ENCODE results near the gene CPNE7.

Gene CPNE7

DNA sequence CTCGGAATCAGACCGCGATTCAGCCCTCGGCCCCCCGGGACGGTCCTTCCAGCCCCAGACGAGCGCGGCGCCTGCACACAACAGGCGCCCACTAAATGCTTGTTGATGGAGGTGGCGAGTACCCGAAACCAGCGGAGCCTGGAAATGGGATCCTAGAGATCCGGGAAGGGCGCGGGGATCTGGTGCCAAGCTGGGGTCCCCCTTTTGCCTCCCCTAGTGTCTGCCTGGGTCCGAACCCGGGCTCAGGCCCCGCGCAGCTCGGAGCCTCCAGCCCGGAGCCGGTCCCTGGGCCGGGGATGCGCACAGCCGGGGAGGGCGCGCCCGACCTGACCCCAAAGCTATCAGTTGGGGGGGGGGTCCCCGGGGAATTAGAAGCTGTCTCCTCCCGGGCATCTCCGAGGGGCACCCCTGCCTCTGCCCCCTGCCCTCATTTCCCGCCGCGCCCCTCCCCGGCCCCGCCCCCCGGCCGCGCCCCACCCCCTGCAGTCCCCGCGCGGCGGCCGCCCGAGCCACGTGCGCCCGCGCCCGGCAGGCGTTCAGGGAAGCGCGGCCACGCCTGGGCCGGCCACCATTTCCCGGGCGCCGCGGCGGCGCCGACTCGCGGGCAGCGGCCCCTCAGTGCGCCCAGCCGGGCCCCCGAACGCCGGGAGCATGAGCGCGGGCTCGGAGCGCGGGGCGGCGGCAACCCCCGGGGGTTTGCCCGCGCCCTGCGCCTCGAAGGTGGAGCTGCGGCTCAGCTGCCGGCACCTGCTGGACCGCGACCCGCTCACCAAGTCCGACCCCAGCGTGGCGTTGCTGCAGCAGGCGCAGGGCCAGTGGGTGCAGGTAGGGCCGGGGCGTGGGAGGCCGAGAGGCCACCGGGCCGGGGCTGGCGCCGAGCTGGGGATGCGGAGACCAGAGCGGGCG, at the start of gene CPNE7:
Gene CPNE7 (plus strand): TSS at position 512 of the 906 bp plus-strand sequence. CDS start 140 bp downstream, at position 652.
- Histone ChIP-seq H3K9me3 (ENCODE audit: control insufficient read depth in 5 of 5, low read length in 5 of 5) (no peaks in the 10 kb centered on the region), H3K4me3 (ENCODE audit: low read depth in 1 of 5, low read length in 5 of 5) (peak within 1 kb of the TSS in 3 of 5 donors; percentile 7 to 50 (median 37)), H3K27ac (ENCODE audit: low read depth, low read length) (no peak within 1 kb of the TSS), H3K9ac (ENCODE audit: low read length in 5 of 5) (no peak within 1 kb of the TSS), H3K27me3 (ENCODE audit: control insufficient read depth in 5 of 5, insufficient read depth in 4 of 5, low read length in 5 of 5) (peaks cover 23 to 53% (median 38%) of the 10 kb centered on the region in 5 donors), H3K4me1 (ENCODE audit: control insufficient read depth in 5 of 5, insufficient read depth in 5 of 5, low read length in 5 of 5) (peaks cover 0 to 23% (median 16%) of the 10 kb centered on the region in 5 donors), H3K36me3 (ENCODE audit: control insufficient read depth in 5 of 5, insufficient read depth in 5 of 5, low read length in 5 of 5) (no peaks in the 10 kb centered on the region)

DNA sequence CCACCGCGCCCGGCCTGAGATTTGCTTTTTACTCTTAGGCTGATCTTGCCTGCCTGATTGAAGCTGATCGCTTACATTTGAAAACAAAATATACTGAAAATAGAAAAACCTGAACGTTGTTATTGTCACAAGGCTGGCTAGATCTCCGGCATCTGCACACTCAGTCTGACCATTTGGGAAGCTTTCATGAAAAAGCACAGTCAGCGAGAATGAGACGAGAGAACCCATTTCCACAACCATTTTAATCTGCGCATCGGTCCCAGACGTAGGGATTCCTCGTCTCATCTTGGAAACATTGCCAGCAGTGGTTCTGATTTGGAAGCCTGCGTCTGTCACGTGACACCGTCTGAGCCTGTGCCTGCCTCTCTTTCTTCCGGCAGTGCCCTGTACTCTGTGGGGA, 46.5 kb upstream of the CPNE7 start:
- H3K27me3 ChIP-seq (ENCODE audit: control insufficient read depth in 5 of 5, insufficient read depth in 4 of 5, low read length in 5 of 5), result no peaks in the 10 kb centered on the region
- H3K4me3 ChIP-seq (ENCODE audit: low read depth in 1 of 5, low read length in 5 of 5), result no peak overlapping the region
- peaks cover 6 to 98% (median 78%) of the 10 kb centered on the region in 5 donors for H3K36me3 ChIP-seq (ENCODE audit: control insufficient read depth in 5 of 5, insufficient read depth in 5 of 5, low read length in 5 of 5)
- H3K9ac ChIP-seq (ENCODE audit: low read length in 5 of 5), result no peak overlapping the region
- H3K27ac ChIP-seq (ENCODE audit: low read depth, low read length), result no peak overlapping the region
- no peaks in the 10 kb centered on the region for H3K9me3 ChIP-seq (ENCODE audit: control insufficient read depth in 5 of 5, low read length in 5 of 5)
- peaks cover 3 to 35% (median 8%) of the 10 kb centered on the region in 5 donors for H3K4me1 ChIP-seq (ENCODE audit: control insufficient read depth in 5 of 5, insufficient read depth in 5 of 5, low read length in 5 of 5)

DNA sequence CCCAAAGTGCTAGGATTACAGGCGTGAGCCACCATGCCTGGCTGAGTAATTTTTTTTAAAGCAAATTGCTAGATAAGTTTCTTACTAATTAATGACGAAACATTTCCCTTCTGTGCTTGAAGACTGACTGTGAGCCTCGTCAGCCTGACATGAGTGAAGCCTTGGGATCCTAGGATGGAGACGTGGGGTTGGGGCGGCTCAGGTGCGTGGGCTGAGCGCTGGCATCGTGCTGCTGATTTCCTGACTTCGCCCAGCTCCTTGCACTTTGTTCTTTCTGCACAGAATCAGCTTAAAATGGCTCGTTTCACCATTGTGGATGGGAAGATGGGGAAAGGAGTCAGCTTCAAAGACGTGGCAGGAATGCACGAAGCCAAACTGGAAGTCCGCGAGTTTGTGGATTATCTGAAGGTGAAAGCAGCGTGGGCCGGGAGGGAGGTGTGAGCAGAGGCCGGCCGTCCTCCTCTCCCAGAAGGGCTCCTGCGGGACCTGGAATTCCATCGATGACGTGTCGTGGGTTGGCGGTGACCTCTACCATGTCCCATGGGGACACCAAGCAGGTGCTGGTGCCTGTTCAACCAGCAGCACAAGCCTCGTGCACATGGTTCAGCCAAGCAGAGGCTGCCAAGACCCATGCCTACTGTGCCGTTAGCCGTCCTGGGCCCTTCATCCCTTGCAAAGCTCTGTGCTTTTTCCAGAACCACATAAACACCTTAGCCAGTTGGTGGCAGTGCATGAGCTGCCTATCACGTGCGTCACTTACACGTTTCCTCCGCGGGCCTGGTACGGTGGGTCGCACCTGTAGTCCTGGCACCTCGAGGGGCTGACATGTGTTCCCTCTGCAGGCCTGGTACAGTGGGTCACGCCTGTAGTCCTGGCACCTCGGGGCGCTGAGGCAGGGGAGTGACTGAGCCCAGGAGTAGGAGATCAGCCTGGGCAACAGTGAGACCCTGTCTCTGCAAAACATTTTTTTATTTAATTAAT, 44.9 kb upstream of the CPNE7 start:
- Histone ChIP-seq H3K27me3 (ENCODE audit: control insufficient read depth in 5 of 5, insufficient read depth in 4 of 5, low read length in 5 of 5) (no peaks in the 10 kb centered on the region), H3K4me3 (ENCODE audit: low read depth in 1 of 5, low read length in 5 of 5) (no peak overlapping the region), H3K9me3 (ENCODE audit: control insufficient read depth in 5 of 5, low read length in 5 of 5) (no peaks in the 10 kb centered on the region), H3K36me3 (ENCODE audit: control insufficient read depth in 5 of 5, insufficient read depth in 5 of 5, low read length in 5 of 5) (peaks cover 6 to 97% (median 78%) of the 10 kb centered on the region in 5 donors), H3K9ac (ENCODE audit: low read length in 5 of 5) (no peak overlapping the region), H3K27ac (ENCODE audit: low read depth, low read length) (no peak overlapping the region), H3K4me1 (ENCODE audit: control insufficient read depth in 5 of 5, insufficient read depth in 5 of 5, low read length in 5 of 5) (peaks cover 3 to 37% (median 22%) of the 10 kb centered on the region in 5 donors)

DNA sequence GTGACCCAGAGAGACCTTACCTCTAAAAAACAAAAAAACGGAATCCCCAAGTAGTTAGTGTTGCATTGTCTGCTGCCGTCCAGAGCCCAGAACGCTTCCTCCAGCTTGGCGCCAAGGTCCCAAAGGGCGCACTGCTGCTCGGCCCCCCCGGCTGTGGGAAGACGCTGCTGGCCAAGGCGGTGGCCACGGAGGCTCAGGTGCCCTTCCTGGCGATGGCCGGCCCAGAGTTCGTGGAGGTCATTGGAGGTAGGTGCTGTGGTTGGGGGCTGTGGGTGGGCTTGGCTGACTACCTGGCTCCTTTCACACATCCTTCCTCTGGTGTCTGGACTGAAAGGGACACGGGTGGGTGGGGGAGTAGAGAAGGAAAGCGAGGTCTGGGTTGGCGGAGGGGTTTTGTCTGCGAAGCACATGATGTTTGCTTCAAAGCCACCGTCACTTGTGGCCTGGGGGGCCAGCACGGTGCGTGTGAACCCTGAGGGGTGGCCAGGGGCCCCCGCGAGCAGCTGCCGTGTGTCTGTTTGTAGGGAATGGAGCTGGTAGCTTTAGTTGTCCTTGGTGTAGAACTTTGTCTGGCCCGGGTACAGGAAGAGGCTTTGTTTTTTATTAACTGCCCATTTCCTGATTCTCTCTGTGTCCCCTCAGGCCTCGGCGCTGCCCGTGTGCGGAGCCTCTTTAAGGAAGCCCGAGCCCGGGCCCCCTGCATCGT, 43.6 kb upstream of the CPNE7 start:
- Histone ChIP-seq H3K4me1 (ENCODE audit: control insufficient read depth in 5 of 5, insufficient read depth in 5 of 5, low read length in 5 of 5) (peaks cover 3 to 37% (median 22%) of the 10 kb centered on the region in 5 donors), H3K9me3 (ENCODE audit: control insufficient read depth in 5 of 5, low read length in 5 of 5) (no peaks in the 10 kb centered on the region), H3K27ac (ENCODE audit: low read depth, low read length) (no peak overlapping the region), H3K27me3 (ENCODE audit: control insufficient read depth in 5 of 5, insufficient read depth in 4 of 5, low read length in 5 of 5) (no peaks in the 10 kb centered on the region), H3K36me3 (ENCODE audit: control insufficient read depth in 5 of 5, insufficient read depth in 5 of 5, low read length in 5 of 5) (peaks cover 5 to 91% (median 70%) of the 10 kb centered on the region in 5 donors), H3K9ac (ENCODE audit: low read length in 5 of 5) (no peak overlapping the region), H3K4me3 (ENCODE audit: low read depth in 1 of 5, low read length in 5 of 5) (no peak overlapping the region)

DNA sequence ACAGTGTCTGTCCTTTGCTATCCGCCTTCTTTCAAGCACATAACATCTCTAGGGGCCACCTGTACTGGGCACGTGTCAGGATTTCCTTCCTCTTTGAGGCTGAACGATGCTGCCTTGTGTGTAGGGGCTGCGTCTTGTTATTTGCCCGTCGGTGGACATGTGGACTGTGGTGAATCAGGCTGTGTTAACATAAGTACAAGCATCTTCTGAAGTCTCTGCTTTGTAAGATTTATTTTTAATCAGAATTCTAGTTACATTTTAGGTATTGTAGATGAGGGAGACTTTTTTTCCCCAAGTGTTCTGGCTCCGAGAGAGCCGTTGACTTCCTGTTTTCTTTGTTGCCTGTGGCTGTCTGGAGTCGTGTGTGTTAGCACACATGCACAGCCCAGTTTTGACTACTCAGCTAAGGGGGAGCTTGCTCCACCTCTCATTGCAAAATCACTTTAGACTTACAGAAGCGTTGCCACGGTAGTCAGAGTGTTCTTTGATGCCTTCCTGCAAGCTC, 41.3 kb upstream of the CPNE7 start:
- Histone ChIP-seq H3K4me3 (ENCODE audit: low read depth in 1 of 5, low read length in 5 of 5) (no peak overlapping the region), H3K4me1 (ENCODE audit: control insufficient read depth in 5 of 5, insufficient read depth in 5 of 5, low read length in 5 of 5) (peaks cover 3 to 37% (median 22%) of the 10 kb centered on the region in 5 donors), H3K9me3 (ENCODE audit: control insufficient read depth in 5 of 5, low read length in 5 of 5) (no peaks in the 10 kb centered on the region), H3K36me3 (ENCODE audit: control insufficient read depth in 5 of 5, insufficient read depth in 5 of 5, low read length in 5 of 5) (peaks cover 0 to 86% (median 74%) of the 10 kb centered on the region in 5 donors), H3K9ac (ENCODE audit: low read length in 5 of 5) (peak overlapping the region in 1 of 5 donors; percentile 14), H3K27me3 (ENCODE audit: control insufficient read depth in 5 of 5, insufficient read depth in 4 of 5, low read length in 5 of 5) (no peaks in the 10 kb centered on the region), H3K27ac (ENCODE audit: low read depth, low read length) (peak overlapping the region; percentile 47)

DNA sequence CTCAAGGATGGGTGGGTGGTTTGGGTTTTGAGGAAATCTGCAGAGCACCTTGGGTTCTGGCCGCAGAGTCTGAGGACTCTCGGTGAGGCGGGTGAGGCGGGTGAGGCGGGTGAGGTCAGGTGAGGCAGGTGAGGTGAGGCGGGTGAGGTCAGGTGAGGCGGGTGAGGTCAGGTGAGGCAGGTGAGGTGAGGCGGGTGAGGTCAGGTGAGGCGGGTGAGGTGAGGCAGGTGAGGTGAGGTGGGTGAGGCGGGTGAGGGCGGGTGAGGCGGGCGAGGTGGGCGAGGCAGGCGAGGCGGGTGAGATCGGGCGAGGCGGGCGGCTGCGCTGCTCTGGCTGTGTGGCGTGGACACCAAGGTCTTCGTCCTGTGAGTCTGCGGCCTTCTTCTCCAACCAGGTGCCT, 39.2 kb upstream of the CPNE7 start:
- Histone ChIP-seq H3K27ac (ENCODE audit: low read depth, low read length) (no peak overlapping the region), H3K27me3 (ENCODE audit: control insufficient read depth in 5 of 5, insufficient read depth in 4 of 5, low read length in 5 of 5) (no peaks in the 10 kb centered on the region), H3K4me3 (ENCODE audit: low read depth in 1 of 5, low read length in 5 of 5) (no peak overlapping the region), H3K9me3 (ENCODE audit: control insufficient read depth in 5 of 5, low read length in 5 of 5) (no peaks in the 10 kb centered on the region), H3K36me3 (ENCODE audit: control insufficient read depth in 5 of 5, insufficient read depth in 5 of 5, low read length in 5 of 5) (peaks cover 0 to 82% (median 68%) of the 10 kb centered on the region in 5 donors), H3K4me1 (ENCODE audit: control insufficient read depth in 5 of 5, insufficient read depth in 5 of 5, low read length in 5 of 5) (peaks cover 3 to 33% (median 22%) of the 10 kb centered on the region in 5 donors), H3K9ac (ENCODE audit: low read length in 5 of 5) (no peak overlapping the region)

DNA sequence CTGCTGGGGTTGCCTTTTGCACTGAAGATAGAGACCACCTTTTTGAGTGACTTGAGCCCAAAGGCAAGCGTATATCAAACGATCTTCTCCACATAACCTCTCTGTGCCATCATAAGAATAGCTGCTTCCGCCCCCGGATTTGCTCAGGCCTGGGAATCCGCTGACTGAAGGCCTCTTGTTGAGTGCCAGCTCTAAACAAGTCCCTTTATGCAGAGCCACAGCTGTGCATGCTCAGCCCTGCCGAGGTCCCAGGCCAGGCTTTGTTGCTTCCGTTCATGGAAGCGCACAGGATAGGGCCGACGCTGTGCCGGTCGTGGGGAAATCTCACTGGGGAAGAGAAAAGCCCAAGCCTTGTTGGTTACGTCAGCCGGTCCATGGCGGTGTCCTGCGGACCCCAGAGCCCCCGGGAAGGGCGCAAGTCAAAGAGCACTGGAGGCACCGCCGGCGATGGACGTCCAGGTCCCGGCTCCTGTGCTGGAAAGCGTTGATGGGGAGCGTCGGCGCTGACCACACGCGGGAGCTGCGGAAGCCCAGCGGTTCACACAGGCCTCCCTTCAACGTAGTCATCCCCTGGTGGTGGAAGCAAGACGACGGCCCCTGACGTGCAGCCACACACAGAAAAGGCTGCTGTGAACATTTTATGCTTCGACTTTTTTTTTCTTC, 38.5 kb upstream of the CPNE7 start:
- Histone ChIP-seq H3K9ac (ENCODE audit: low read length in 5 of 5) (no peak overlapping the region), H3K4me1 (ENCODE audit: control insufficient read depth in 5 of 5, insufficient read depth in 5 of 5, low read length in 5 of 5) (peaks cover 3 to 26% (median 22%) of the 10 kb centered on the region in 5 donors), H3K4me3 (ENCODE audit: low read depth in 1 of 5, low read length in 5 of 5) (no peak overlapping the region), H3K36me3 (ENCODE audit: control insufficient read depth in 5 of 5, insufficient read depth in 5 of 5, low read length in 5 of 5) (peaks cover 0 to 82% (median 66%) of the 10 kb centered on the region in 5 donors), H3K9me3 (ENCODE audit: control insufficient read depth in 5 of 5, low read length in 5 of 5) (no peaks in the 10 kb centered on the region), H3K27ac (ENCODE audit: low read depth, low read length) (no peak overlapping the region), H3K27me3 (ENCODE audit: control insufficient read depth in 5 of 5, insufficient read depth in 4 of 5, low read length in 5 of 5) (no peaks in the 10 kb centered on the region)

DNA sequence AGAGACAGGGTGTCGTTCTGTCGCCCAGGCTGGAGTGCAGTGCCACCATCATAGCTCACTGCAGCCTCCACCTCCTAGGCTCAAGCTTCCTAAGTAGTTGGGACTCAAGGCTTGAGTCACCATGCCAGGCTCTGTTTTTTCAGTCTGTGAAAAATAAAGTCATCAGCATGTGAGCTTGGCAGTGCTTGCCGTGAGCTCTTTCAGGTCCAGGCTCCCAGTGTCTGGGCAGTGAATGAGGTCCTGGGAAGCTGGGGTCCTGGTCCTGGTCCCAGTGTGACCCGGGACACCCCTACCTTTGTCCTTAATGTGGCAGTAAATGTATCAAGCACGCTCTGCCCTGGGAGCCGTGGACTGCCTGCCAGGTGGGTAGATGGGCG, 38.0 kb upstream of the CPNE7 start:
- Histone ChIP-seq H3K27ac (ENCODE audit: low read depth, low read length) (no peak overlapping the region), H3K27me3 (ENCODE audit: control insufficient read depth in 5 of 5, insufficient read depth in 4 of 5, low read length in 5 of 5) (no peaks in the 10 kb centered on the region), H3K36me3 (ENCODE audit: control insufficient read depth in 5 of 5, insufficient read depth in 5 of 5, low read length in 5 of 5) (peaks cover 0 to 82% (median 62%) of the 10 kb centered on the region in 5 donors), H3K4me3 (ENCODE audit: low read depth in 1 of 5, low read length in 5 of 5) (no peak overlapping the region), H3K9ac (ENCODE audit: low read length in 5 of 5) (no peak overlapping the region), H3K9me3 (ENCODE audit: control insufficient read depth in 5 of 5, low read length in 5 of 5) (no peaks in the 10 kb centered on the region), H3K4me1 (ENCODE audit: control insufficient read depth in 5 of 5, insufficient read depth in 5 of 5, low read length in 5 of 5) (peaks cover 3 to 22% (median 19%) of the 10 kb centered on the region in 5 donors)

DNA sequence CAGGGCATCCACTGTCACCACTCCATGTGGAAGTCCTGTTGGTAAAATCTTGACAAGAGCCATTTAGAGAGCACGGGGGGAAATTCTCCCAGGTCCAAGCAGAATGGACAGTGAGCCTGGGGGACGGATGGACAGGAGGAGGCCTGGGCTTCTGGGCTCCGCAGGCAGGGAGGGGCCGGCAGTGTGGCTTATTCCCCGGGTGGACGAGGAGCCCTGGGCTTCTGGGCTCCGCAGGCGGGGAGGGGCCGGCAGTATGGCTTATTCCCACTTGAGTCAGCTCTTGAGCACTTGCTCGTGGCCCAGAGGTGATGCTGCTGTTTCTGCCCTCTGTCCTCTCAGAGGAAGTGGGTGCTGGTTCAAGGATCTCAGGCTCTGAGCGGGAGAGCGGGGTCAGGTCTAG, 37.3 kb upstream of the CPNE7 start:
- Histone ChIP-seq H3K36me3 (ENCODE audit: control insufficient read depth in 5 of 5, insufficient read depth in 5 of 5, low read length in 5 of 5) (peaks cover 0 to 77% (median 57%) of the 10 kb centered on the region in 5 donors), H3K27me3 (ENCODE audit: control insufficient read depth in 5 of 5, insufficient read depth in 4 of 5, low read length in 5 of 5) (no peaks in the 10 kb centered on the region), H3K4me1 (ENCODE audit: control insufficient read depth in 5 of 5, insufficient read depth in 5 of 5, low read length in 5 of 5) (peaks cover 3 to 21% (median 19%) of the 10 kb centered on the region in 5 donors), H3K4me3 (ENCODE audit: low read depth in 1 of 5, low read length in 5 of 5) (no peak overlapping the region), H3K9ac (ENCODE audit: low read length in 5 of 5) (no peak overlapping the region), H3K9me3 (ENCODE audit: control insufficient read depth in 5 of 5, low read length in 5 of 5) (no peaks in the 10 kb centered on the region), H3K27ac (ENCODE audit: low read depth, low read length) (no peak overlapping the region)
